Type B pancreatic cell (in vitro differentiated cells): ENCODE measurements around the gene PIAS2. TPM values are rescaled to one million over a fixed set of nuclear protein-coding genes. Genes with fewer than 3 reads are reported as not detected.
A peak's percentile ranks its signal among the peaks of the same experiment; 100 is the strongest.

Source experiments
- DNase-seq: peaks from one replicate; pipeline ENCODE4 v3.0.0; 2021; ENCODE audit warnings: mixed read lengths; ENCODE audit not compliant: unreplicated experiment; ENCODE audit errors: extremely low spot score
- H3K27ac Mint-ChIP-seq: 2 replicates; pipeline ENCODE4 v1.8.0; 2021; ENCODE audit warnings: mild to moderate bottlenecking, mixed read lengths
- H3K27me3 Mint-ChIP-seq: 2 replicates; pipeline ENCODE4 v1.8.0; 2021; ENCODE audit warnings: mixed read lengths
- H3K36me3 Mint-ChIP-seq: 2 replicates; pipeline ENCODE4 v1.8.0; 2021; ENCODE audit warnings: mixed read lengths
- H3K4me1 Mint-ChIP-seq: one replicate; pipeline ENCODE4 v1.8.0; 2021; ENCODE audit warnings: mixed read lengths; ENCODE audit not compliant: unreplicated experiment
- H3K4me3 Mint-ChIP-seq: 2 replicates; pipeline ENCODE4 v1.8.0; 2021; ENCODE audit warnings: mild to moderate bottlenecking, mixed read lengths
- H3K9me3 Mint-ChIP-seq: 2 replicates; pipeline ENCODE4 v1.8.0; 2021; ENCODE audit warnings: mixed read lengths
- total RNA-seq: library from RNA; stranded (reverse); gene quantifications from 2 replicates; pipeline ENCODE4 v1.2.1, GENCODE V29; 2021; ENCODE audit warnings: low replicate concordance
- TF ChIP-seq, protein P1 (sequence below): fragments of 200-600 bp; sonication (generic); conservative IDR thresholded peaks from 2 replicates; pipeline ENCODE4 v1.5.0; 2021; ENCODE audit warnings: antibody characterized with exemption, mild to moderate bottlenecking

Gene PIAS2
- total RNA-seq, 1 donor from 2014 or later: 37.6 TPM

GRCh38 chr18:46821856-46822711 lies 95.2 kb downstream of the PIAS2 start:
- no peak overlapping the region for H3K4me3 Mint-ChIP-seq
- TF ChIP-seq, protein P1, sequence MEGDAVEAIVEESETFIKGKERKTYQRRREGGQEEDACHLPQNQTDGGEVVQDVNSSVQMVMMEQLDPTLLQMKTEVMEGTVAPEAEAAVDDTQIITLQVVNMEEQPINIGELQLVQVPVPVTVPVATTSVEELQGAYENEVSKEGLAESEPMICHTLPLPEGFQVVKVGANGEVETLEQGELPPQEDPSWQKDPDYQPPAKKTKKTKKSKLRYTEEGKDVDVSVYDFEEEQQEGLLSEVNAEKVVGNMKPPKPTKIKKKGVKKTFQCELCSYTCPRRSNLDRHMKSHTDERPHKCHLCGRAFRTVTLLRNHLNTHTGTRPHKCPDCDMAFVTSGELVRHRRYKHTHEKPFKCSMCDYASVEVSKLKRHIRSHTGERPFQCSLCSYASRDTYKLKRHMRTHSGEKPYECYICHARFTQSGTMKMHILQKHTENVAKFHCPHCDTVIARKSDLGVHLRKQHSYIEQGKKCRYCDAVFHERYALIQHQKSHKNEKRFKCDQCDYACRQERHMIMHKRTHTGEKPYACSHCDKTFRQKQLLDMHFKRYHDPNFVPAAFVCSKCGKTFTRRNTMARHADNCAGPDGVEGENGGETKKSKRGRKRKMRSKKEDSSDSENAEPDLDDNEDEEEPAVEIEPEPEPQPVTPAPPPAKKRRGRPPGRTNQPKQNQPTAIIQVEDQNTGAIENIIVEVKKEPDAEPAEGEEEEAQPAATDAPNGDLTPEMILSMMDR: no peak
- H3K9me3 Mint-ChIP-seq: no peaks in the 10 kb centered on the region
- no peak for DNase-seq
- H3K27me3 Mint-ChIP-seq: no peaks in the 10 kb centered on the region
- no peak overlapping the region for H3K27ac Mint-ChIP-seq
- no peaks in the 10 kb centered on the region for H3K4me1 Mint-ChIP-seq
- H3K36me3 Mint-ChIP-seq: peaks cover 8% of the 10 kb centered on the region

- Mint-ChIP-seq H3K36me3 (peaks cover 8% of the 10 kb centered on the region), H3K9me3 (no peaks in the 10 kb centered on the region), H3K27me3 (no peaks in the 10 kb centered on the region), H3K4me3 (no peak overlapping the region), H3K4me1 (no peaks in the 10 kb centered on the region), H3K27ac (no peak overlapping the region)
- DNase-seq: no peak
- TF ChIP-seq, protein P1: no peak
Measured at GRCh38 chr18:46820863-46821262, 96.4 kb downstream of the PIAS2 start.

GRCh38 chr18:46815661-46816060 lies 101.6 kb downstream of the PIAS2 start:
- no peak for DNase-seq
- H3K9me3 Mint-ChIP-seq: no peaks in the 10 kb centered on the region
- TF ChIP-seq, protein P1: no peak
- no peak overlapping the region for H3K4me3 Mint-ChIP-seq
- no peaks in the 10 kb centered on the region for H3K36me3 Mint-ChIP-seq
- H3K27me3 Mint-ChIP-seq: no peaks in the 10 kb centered on the region
- H3K4me1 Mint-ChIP-seq: no peaks in the 10 kb centered on the region
- no peak overlapping the region for H3K27ac Mint-ChIP-seq

DNA sequence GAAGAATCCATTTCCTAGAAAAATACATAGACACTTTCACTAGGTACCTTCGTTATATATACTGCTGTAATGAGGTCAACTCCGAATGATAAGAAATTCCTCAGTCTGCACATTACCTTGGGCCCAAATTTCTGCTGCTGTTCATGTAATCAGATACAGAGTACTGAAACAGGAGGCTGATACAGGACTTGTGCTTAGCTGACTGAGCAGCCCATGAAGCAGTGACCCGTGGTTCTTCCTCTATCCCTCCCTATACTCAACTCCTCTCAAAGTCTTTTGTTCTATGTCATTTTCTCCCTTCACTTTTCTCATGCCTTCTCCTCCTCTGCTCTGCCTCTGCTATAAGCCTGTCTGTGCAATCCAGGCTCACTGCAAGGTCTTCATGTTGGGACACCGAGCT lies 102.9 kb downstream of the PIAS2 start:
- no peaks in the 10 kb centered on the region for H3K27me3 Mint-ChIP-seq
- peak overlapping the region; percentile 14 for H3K27ac Mint-ChIP-seq
- no peak for DNase-seq
- no peaks in the 10 kb centered on the region for H3K36me3 Mint-ChIP-seq
- H3K4me1 Mint-ChIP-seq: no peaks in the 10 kb centered on the region
- no peak overlapping the region for H3K4me3 Mint-ChIP-seq
- H3K9me3 Mint-ChIP-seq: no peaks in the 10 kb centered on the region
- TF ChIP-seq, protein P1: no peak

DNA sequence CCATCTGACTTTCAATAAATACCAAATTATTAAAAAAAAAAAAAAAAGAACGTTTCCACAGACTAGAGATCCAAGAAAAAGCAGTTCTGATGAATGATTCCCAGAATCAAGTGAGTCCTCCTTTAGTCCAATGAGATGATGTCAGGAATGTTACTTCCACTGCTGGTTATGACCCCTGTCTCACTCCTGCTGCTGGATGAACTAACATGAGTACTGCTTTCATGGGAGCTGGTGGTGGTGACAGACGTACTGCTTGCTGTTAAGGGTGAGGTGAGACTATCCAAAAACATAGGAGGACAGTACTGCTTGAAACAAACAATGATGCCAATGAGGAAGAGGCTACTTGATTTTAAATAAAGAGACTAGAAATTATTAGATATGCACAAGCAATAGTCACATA lies 105.0 kb downstream of the PIAS2 start:
- no peaks in the 10 kb centered on the region for H3K9me3 Mint-ChIP-seq
- DNase-seq: no peak
- no peak overlapping the region for H3K27ac Mint-ChIP-seq
- H3K36me3 Mint-ChIP-seq: no peaks in the 10 kb centered on the region
- no peak overlapping the region for H3K4me3 Mint-ChIP-seq
- TF ChIP-seq, protein P1: no peak
- H3K27me3 Mint-ChIP-seq: no peaks in the 10 kb centered on the region
- no peaks in the 10 kb centered on the region for H3K4me1 Mint-ChIP-seq
